Upper lobe of right lung (tissue), 1 donor: ENCODE measurements around the gene TMEM156. TPM values are rescaled to one million over a fixed set of nuclear protein-coding genes. Genes with fewer than 3 reads are reported as not detected.
"Not testable (repeated sequence)": the region's sequence is repeated elsewhere in the genome, so short reads cannot be mapped to it uniquely, and the experiment has no call there.

ENCODE experiments used
- ATAC-seq: fragments of 200-7000 bp; cut with Tn5 transposase; one replicate; pipeline ENCODE4 v1.9.1; 2020; ENCODE audit warnings: mild to moderate bottlenecking, moderate library complexity
- DNase-seq: peaks from one replicate; pipeline ENCODE4 v3.0.0-alpha.2; 2020
- H3K27ac ChIP-seq: fragments of 200-600 bp; one replicate; pipeline ENCODE4 v1.8.0; 2022
- H3K27me3 ChIP-seq: fragments of 200-600 bp; one replicate; pipeline ENCODE4 v1.8.0; 2022; ENCODE audit warnings: mild to moderate bottlenecking
- H3K36me3 ChIP-seq: fragments of 200-600 bp; one replicate; pipeline ENCODE4 v1.8.0; 2022
- H3K4me1 ChIP-seq: fragments of 200-600 bp; one replicate; pipeline ENCODE4 v1.8.0; 2022
- H3K4me3 ChIP-seq: fragments of 200-600 bp; one replicate; pipeline ENCODE4 v1.8.0; 2022; ENCODE audit warnings: mild to moderate bottlenecking
- H3K9me3 ChIP-seq: fragments of 200-600 bp; one replicate; pipeline ENCODE4 v1.8.0; 2022
- intact Hi-C: fragments of 100-400 bp; cut with DNase I; formaldehyde crosslinking; loops from one replicate; pipeline ENCODE4 v1.11.0; 2022
- total RNA-seq: library from RNA; stranded (reverse); fragmentation: NEBNext Ultra II Directional; extraction: Animal tissue kit (Norgen Biotek cat#: 25700); gene quantifications from one replicate; pipeline ENCODE4 v1.2.1, GENCODE V29; 2021
- TF ChIP-seq, protein P1 (sequence below): fragments of 200-600 bp; IDR thresholded peaks from one replicate; pipeline ENCODE4 v1.8.0; 2022; ENCODE audit warnings: antibody characterized with exemption
- donor health status: DM: no; HTN: yes; CAD: no; lungs with severe emphysema.

Gene TMEM156
- total RNA-seq, 1 donor from 2014 or later, result 1.2 TPM

DNA sequence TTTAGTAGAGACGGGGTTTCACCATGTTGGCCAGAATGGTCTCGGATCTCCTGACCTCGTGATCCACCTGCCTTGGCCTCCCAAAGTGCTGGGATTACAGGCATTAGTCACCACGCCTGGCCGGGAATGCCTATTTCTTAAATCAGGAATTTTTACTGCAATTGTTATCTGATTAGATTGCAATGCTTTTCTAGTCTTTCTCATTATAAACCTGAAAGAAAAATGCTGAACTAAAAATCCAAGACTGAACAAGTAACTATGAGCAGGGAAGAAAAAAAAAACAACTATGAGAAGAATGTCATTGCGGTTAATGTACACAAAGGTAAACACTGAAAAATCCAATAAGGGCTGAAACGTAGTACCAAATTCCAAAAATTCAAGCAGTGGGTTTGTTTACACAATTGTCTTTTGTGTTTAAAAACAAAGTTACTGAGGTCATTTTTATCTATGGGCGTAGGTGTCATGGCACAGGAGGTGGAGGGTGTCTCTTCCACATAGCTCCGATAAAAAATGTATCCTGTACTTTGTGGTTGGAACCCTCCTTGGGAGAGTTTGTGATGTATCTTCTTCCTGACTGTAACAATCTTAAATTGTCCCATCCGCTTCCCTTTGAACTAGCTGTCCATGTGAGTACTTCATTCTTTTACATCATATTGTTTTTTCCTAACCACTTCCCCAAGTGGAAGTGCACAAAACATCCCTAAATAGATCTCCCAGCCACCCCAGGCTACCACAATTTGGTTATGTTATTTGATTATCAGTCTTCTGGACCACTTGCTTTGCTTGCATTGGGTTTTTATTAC is 11.1 kb upstream of the TMEM156 start:
- intact Hi-C loops, result no loop called here
- H3K27ac ChIP-seq, result peak overlapping the region; percentile 81
- TF ChIP-seq, protein P1, sequence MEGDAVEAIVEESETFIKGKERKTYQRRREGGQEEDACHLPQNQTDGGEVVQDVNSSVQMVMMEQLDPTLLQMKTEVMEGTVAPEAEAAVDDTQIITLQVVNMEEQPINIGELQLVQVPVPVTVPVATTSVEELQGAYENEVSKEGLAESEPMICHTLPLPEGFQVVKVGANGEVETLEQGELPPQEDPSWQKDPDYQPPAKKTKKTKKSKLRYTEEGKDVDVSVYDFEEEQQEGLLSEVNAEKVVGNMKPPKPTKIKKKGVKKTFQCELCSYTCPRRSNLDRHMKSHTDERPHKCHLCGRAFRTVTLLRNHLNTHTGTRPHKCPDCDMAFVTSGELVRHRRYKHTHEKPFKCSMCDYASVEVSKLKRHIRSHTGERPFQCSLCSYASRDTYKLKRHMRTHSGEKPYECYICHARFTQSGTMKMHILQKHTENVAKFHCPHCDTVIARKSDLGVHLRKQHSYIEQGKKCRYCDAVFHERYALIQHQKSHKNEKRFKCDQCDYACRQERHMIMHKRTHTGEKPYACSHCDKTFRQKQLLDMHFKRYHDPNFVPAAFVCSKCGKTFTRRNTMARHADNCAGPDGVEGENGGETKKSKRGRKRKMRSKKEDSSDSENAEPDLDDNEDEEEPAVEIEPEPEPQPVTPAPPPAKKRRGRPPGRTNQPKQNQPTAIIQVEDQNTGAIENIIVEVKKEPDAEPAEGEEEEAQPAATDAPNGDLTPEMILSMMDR, result no peak
- H3K4me1 ChIP-seq, result peaks cover 39% of the 10 kb centered on the region
- H3K4me3 ChIP-seq, result peak overlapping the region; percentile 66
- ATAC-seq (no peak), DNase-seq (no peak)
- no peaks in the 10 kb centered on the region for H3K9me3 ChIP-seq
- H3K36me3 ChIP-seq, result no peaks in the 10 kb centered on the region
- no peaks in the 10 kb centered on the region for H3K27me3 ChIP-seq

DNA sequence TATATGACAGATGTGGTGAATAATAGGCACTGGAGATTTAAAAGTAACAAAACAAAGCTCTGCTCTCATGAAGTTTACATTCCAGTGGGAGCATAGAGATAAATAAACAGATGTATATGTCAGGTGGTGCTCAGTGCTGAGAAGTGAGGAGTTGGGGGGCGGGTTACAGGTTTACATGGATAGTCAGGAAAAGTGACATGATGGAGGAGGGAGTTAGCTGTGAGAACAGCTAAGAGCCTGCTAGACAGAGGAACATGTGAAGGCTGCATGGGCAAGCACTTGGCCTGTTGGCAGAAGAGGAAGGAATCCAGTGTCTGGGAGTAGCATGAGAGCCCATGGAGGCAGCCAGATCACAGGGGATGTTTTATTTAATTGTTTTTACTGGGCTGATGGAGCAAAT is 10.2 kb upstream of the TMEM156 start:
- Histone ChIP-seq H3K27me3 (no peaks in the 10 kb centered on the region), H3K36me3 (no peaks in the 10 kb centered on the region), H3K27ac (peak overlapping the region; percentile 81), H3K4me3 (no peak overlapping the region), H3K9me3 (no peaks in the 10 kb centered on the region), H3K4me1 (peaks cover 32% of the 10 kb centered on the region)
- no peak for ATAC-seq
- DNase-seq, result no peak
- TF ChIP-seq, protein P1, result no peak
- intact Hi-C loops, result no loop called here

GRCh38 chr4:39039108-39039507 is 6.9 kb upstream of the TMEM156 start:
- Histone ChIP-seq H3K36me3 (no peaks in the 10 kb centered on the region), H3K27me3 (no peaks in the 10 kb centered on the region), H3K27ac (no peak overlapping the region), H3K9me3 (no peaks in the 10 kb centered on the region), H3K4me1 (peaks cover 19% of the 10 kb centered on the region), H3K4me3 (no peak overlapping the region)
- no peak for DNase-seq
- no peak for ATAC-seq
- TF ChIP-seq, protein P1, result no peak
- intact Hi-C loops, result no loop called here

- no peak overlapping the region for H3K4me3 ChIP-seq
- ATAC-seq, result no peak
- no peaks in the 10 kb centered on the region for H3K36me3 ChIP-seq
Measured at GRCh38 chr4:39037941-39038340, 5.7 kb upstream of the TMEM156 start.

DNA sequence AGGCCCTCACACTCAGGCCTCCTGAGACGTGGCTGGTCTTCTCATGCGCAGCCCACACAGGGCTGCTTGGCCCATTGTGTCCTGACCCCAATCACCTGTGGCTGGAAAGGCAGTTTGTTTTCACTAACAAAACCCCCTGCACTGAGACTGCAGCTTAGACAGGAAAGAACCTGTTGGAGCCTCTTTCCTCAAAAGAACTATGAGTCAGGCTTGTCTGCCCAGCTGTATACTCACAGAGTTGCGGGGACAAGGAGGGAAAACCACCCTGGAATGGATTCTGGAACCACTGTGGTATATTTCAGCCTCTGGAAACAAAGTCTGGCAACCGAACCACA is 5.2 kb upstream of the TMEM156 start:
- Histone ChIP-seq H3K4me3 (no peak overlapping the region), H3K4me1 (peaks cover 8% of the 10 kb centered on the region), H3K9me3 (no peaks in the 10 kb centered on the region), H3K36me3 (no peaks in the 10 kb centered on the region), H3K27me3 (no peaks in the 10 kb centered on the region), H3K27ac (no peak overlapping the region)
- intact Hi-C loops, result no loop called here
- DNase-seq (no peak), ATAC-seq (no peak)
- TF ChIP-seq, protein P1, result no peak

More at GRCh38 chr4:39037941-39038340, 5.7 kb upstream of the TMEM156 start:
- Histone ChIP-seq H3K4me1 (peaks cover 7% of the 10 kb centered on the region), H3K27ac (no peak overlapping the region), H3K27me3 (no peaks in the 10 kb centered on the region), H3K9me3 (no peaks in the 10 kb centered on the region)
- intact Hi-C loops, result no loop called here
- no peak for DNase-seq
- TF ChIP-seq, protein P1, result no peak

DNA sequence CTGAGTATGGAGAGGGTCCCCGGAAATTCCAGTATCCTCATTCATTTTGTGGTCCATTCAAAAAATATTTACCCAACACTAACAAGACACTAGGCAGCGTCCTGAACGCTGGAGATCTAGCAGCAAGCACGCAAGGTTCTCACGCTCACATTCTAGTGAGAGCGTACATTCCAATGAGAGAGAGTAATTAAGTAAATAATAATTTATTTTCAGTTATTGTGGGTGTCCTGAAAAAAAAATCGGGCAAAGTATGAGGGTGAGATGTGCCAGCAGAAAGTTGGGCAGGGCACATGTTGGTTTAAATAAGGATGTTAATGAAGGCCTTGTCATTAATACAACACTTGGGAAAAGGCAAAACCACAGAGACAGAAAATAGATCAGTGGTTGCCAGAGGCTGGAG is 4.0 kb upstream of the TMEM156 start:
- intact Hi-C loops, result no loop called here
- H3K4me3 ChIP-seq, result no peak overlapping the region
- no peaks in the 10 kb centered on the region for H3K9me3 ChIP-seq
- H3K27ac ChIP-seq, result no peak overlapping the region
- no peak for DNase-seq
- H3K27me3 ChIP-seq, result no peaks in the 10 kb centered on the region
- no peaks in the 10 kb centered on the region for H3K36me3 ChIP-seq
- TF ChIP-seq, protein P1, result no peak
- peak; percentile 41 for ATAC-seq
- H3K4me1 ChIP-seq, result peaks cover 5% of the 10 kb centered on the region

GRCh38 chr4:39031590-39032020 is 604 bp downstream of the TMEM156 start:
- DNase-seq, H3K36me3 ChIP-seq, H3K9me3 ChIP-seq, ATAC-seq, H3K27me3 ChIP-seq, intact Hi-C loops, H3K27ac ChIP-seq, H3K4me1 ChIP-seq: not testable (repeated sequence)
- peak overlapping the region; percentile 5 for H3K4me3 ChIP-seq
